HepG2 (cell line): ENCODE measurements around the gene ARHGEF16. TPM values are rescaled to one million over a fixed set of nuclear protein-coding genes. Genes with fewer than 3 reads are reported as not detected.
A peak's percentile ranks its signal among the peaks of the same experiment; 100 is the strongest.

Source experiments
- BHLHE40 ChIP-seq: IDR thresholded peaks from 2 replicates; pipeline ENCODE4 v1.6.1; 2011; ENCODE audit warnings: low read length, improper control_type of control experiment
- BRD4 ChIP-seq: sonication (generic); formaldehyde crosslinking; IDR thresholded peaks from 2 replicates; pipeline ENCODE4 v1.4.0; 2020; ENCODE audit warnings: missing genetic modification reagents
- CHD2 ChIP-seq: IDR thresholded peaks from 2 replicates; pipeline ENCODE4 v1.6.1; 2011; ENCODE audit warnings: low read depth, low read length, improper control_type of control experiment
- ETV5 ChIP-seq: IDR thresholded peaks from 2 replicates; pipeline ENCODE4 v1.6.1; 2018; ENCODE audit warnings: missing biosample characterization, missing genetic modification reagents, inconsistent platforms, borderline replicate concordance
- FOXP1 ChIP-seq, 2 experiments: fragments of 450-650 bp in 1 of 2; IDR thresholded peaks; 2 replicates each; pipeline ENCODE4 v1.6.1; 2017 to 2018; ENCODE audit warnings: antibody characterized with exemption in 1 of 2
- HDAC1 ChIP-seq: sonication (generic); formaldehyde crosslinking; IDR thresholded peaks from 2 replicates; pipeline ENCODE4 v1.5.1; 2020; ENCODE audit warnings: mild to moderate bottlenecking, missing genetic modification reagents
- HMGXB4 ChIP-seq, 2 experiments: sonication (generic) in 1 of 2; formaldehyde crosslinking in 1 of 2; IDR thresholded peaks; 2 replicates each; pipeline versions ENCODE4 v1.4.0 to v1.6.1; 2018 to 2020; ENCODE audit warnings: missing genetic modification reagents in 2 of 2, borderline replicate concordance in 1 of 2, low read depth in 1 of 2, mild to moderate bottlenecking in 1 of 2, missing biosample characterization in 1 of 2
- IKZF5 ChIP-seq: IDR thresholded peaks from 2 replicates; pipeline ENCODE4 v1.6.1; 2018; ENCODE audit warnings: missing genetic modification reagents, mild to moderate bottlenecking, missing compliant biosample characterization
- NCOA2 ChIP-seq: sonication (generic); formaldehyde crosslinking; IDR thresholded peaks from 2 replicates; pipeline ENCODE4 v1.8.0; 2022; ENCODE audit warnings: inconsistent platforms
- SKIL ChIP-seq: sonication (generic); formaldehyde crosslinking; IDR thresholded peaks from 2 replicates; pipeline ENCODE4 v1.8.0; 2022; ENCODE audit warnings: missing genetic modification reagents, mild to moderate bottlenecking, moderate library complexity, borderline replicate concordance
- SOX13 ChIP-seq, 3 experiments: fragments of 450-650 bp in 1 of 3; sonication (generic) in 1 of 3; formaldehyde crosslinking in 1 of 3; IDR thresholded peaks in 2 of 3; conservative IDR thresholded peaks in 1 of 3; 2 replicates each; pipeline versions ENCODE4 v1.5.0 to v1.6.1; 2016 to 2020; ENCODE audit warnings: antibody characterized with exemption in 1 of 3, mild to moderate bottlenecking in 1 of 3, missing compliant biosample characterization in 1 of 3, missing genetic modification reagents in 1 of 3, moderate library complexity in 1 of 3
- SOX5 ChIP-seq: IDR thresholded peaks from 2 replicates; pipeline ENCODE4 v1.6.1; 2016; ENCODE audit warnings: borderline replicate concordance
- TEAD3 ChIP-seq: optimal IDR thresholded peaks from 2 replicates; pipeline ENCODE3; 2016; ENCODE audit warnings: borderline replicate concordance
- THAP11 ChIP-seq: IDR thresholded peaks from 2 replicates; pipeline ENCODE4 v1.6.1; 2016; ENCODE audit warnings: missing biosample characterization, missing genetic modification reagents
- YEATS4 ChIP-seq: sonication (generic); formaldehyde crosslinking; IDR thresholded peaks from 2 replicates; pipeline ENCODE4 v1.4.0; 2020; ENCODE audit warnings: missing genetic modification reagents, borderline replicate concordance
- ZBTB38 ChIP-seq: sonication (generic); formaldehyde crosslinking; IDR thresholded peaks from 2 replicates; pipeline ENCODE4 v1.5.1; 2020; ENCODE audit warnings: mild to moderate bottlenecking, missing genetic modification reagents
- ZFP36L2 ChIP-seq: sonication (generic); formaldehyde crosslinking; IDR thresholded peaks from 2 replicates; pipeline ENCODE4 v1.4.0; 2020; ENCODE audit warnings: missing genetic modification reagents
- ZNF18 ChIP-seq: sonication (generic); formaldehyde crosslinking; IDR thresholded peaks from 2 replicates; pipeline ENCODE4 v1.8.0; 2022; ENCODE audit warnings: mild to moderate bottlenecking, missing genetic modification reagents; ENCODE audit not compliant: insufficient replicate concordance
- ZNF710 ChIP-seq: sonication (generic); formaldehyde crosslinking; IDR thresholded peaks from 2 replicates; pipeline ENCODE4 v1.5.0; 2020; ENCODE audit warnings: mild to moderate bottlenecking, missing genetic modification reagents, borderline replicate concordance
- ZNF773 ChIP-seq: sonication (generic); formaldehyde crosslinking; IDR thresholded peaks from 2 replicates; pipeline ENCODE4 v1.4.0; 2020; ENCODE audit warnings: missing genetic modification reagents, borderline replicate concordance
- polyA plus RNA-seq, 8 experiments: library from polyadenylated mRNA; depleted of rRNA in 3 of 8; stranded (reverse) in 7 of 8; unstranded in 1 of 8; fragments of >200 nt; fragmentation: Illumina TruSeq in 4 of 8; extraction: Trizol in 4 of 8; gene quantifications; 2 replicates each; pipeline versions ENCODE4 v1.2.1 to v1.2.3, GENCODE V29; 2011 to 2016; ENCODE audit warnings: low read depth in 4 of 8, missing spikeins in 1 of 8, mixed read lengths in 1 of 8; ENCODE audit not compliant: insufficient read depth in 1 of 8
- total RNA-seq, 5 experiments: library from RNA; depleted of rRNA; stranded (reverse); fragments of >200 nt; fragmentation: Illumina TruSeq; extraction: Trizol; gene quantifications; 2 replicates each; pipeline ENCODE4 v1.2.3, GENCODE V29; 2016; ENCODE audit warnings: low read depth in 1 of 5

ARHGEF16 gene
- total and polyA plus RNA-seq, 2 of the 13 experiments (the other 11 are each of a cell fraction or from before 2014, with no cell fraction given), result 20.3 to 39.9 TPM

GRCh38 chr1:3460672-3461131 is 6.2 kb downstream of the ARHGEF16 start (continued):
- TF ChIP-seq ZNF710 (CRISPR knock-in tag), result 0 out of 2 replicates have a peak, but pooled peaks have one; percentile 18
- peak; percentile 15; the same call in 1 of the 2 replicates for TF ChIP-seq HDAC1 (CRISPR knock-in tag)
- TF ChIP-seq TEAD3 (CRISPR knock-in tag), result peak; percentile 98
- TF ChIP-seq ZNF18 (CRISPR knock-in tag), result peak; percentile 29
- no peak for TF ChIP-seq SOX13 (IDR thresholded peaks at IDR 0.05)
- TF ChIP-seq SOX13 (CRISPR knock-in tag; conservative IDR thresholded peaks at IDR 0.05 in 1 of 2, IDR thresholded peaks at IDR 0.05 in 1 of 2), result peak in 1 of 2 experiments; percentile 75; a peak in 2 of 4 replicates
- TF ChIP-seq NCOA2 (CRISPR knock-in tag), result peak; percentile 39; the same call in 1 of the 2 replicates
- peak; percentile 92 for TF ChIP-seq SKIL
- TF ChIP-seq FOXP1 (IDR thresholded peaks at IDR 0.05), result no peak
- TF ChIP-seq FOXP1 (CRISPR knock-in tag; IDR thresholded peaks at IDR 0.05), result peak; percentile 66
- no peak for TF ChIP-seq BRD4 (CRISPR knock-in tag)
- peak; percentile 14; the same call in 1 of the 2 replicates for TF ChIP-seq YEATS4 (CRISPR knock-in tag)
- 0 out of 2 replicates have a peak, but pooled peaks have one; percentile 32 for TF ChIP-seq SOX5 (CRISPR knock-in tag)
- peak; percentile 48; the same call in 1 of the 2 replicates for TF ChIP-seq IKZF5 (CRISPR knock-in tag)
- no peak for TF ChIP-seq ZFP36L2
- TF ChIP-seq THAP11 (CRISPR knock-in tag), result peak; percentile 3; the same call in 1 of the 2 replicates
- peak in 1 of 2 experiments; percentile 41; a peak in 1 of 4 replicates for TF ChIP-seq HMGXB4 (CRISPR knock-in tag; IDR thresholded peaks at IDR 0.05; ENCODE audit: borderline replicate concordance in 1 of 2, low read depth in 1 of 2)
- 0 out of 2 replicates have a peak, but pooled peaks have one; percentile 27 for TF ChIP-seq ZBTB38 (CRISPR knock-in tag)
- no peak for TF ChIP-seq CHD2
- peak; percentile 66 for TF ChIP-seq ETV5 (CRISPR knock-in tag)
- TF ChIP-seq BHLHE40, result peak; percentile 93
- 0 out of 2 replicates have a peak, but pooled peaks have one; percentile 51 for TF ChIP-seq ZNF773 (CRISPR knock-in tag)
